ENCODE data around the gene BCL10.

Gene BCL10

GRCh38 chr1:85220756-85221201 is 55.7 kb downstream of the BCL10 start:
- Histone ChIP-seq H2AFZ (ENCODE audit: low read length) (no peak overlapping the region), H3K4me2 (ENCODE audit: low read depth, low read length, poor library complexity, severe bottlenecking) (no peak overlapping the region), H3K27me3 (ENCODE audit: insufficient read depth, low read length, poor library complexity, severe bottlenecking) (no peaks in the 10 kb centered on the region), H3K4me3 (ENCODE audit: low read length, poor library complexity, severe bottlenecking) (no peak overlapping the region), H4K20me1 (ENCODE audit: insufficient read depth, low read length, poor library complexity, severe bottlenecking) (no peaks in the 10 kb centered on the region), H3K9me3 (ENCODE audit: insufficient read depth, low read depth, low read length) (no peaks in the 10 kb centered on the region), H3K9me2 (replicated peaks; ENCODE audit: low read depth, low read length) (no peaks in the 10 kb centered on the region), H3K79me2 (ENCODE audit: insufficient read depth, low read length) (no peaks in the 10 kb centered on the region), H3K9ac (ENCODE audit: low read depth, low read length, poor library complexity, severe bottlenecking) (no peak overlapping the region), H3K36me3 (ENCODE audit: insufficient read depth, low read length) (no peaks in the 10 kb centered on the region), H3F3A (ENCODE audit: low read depth) (no peaks in the 10 kb centered on the region), H3K4me1 (ENCODE audit: insufficient read depth, low read length, poor library complexity, severe bottlenecking) (no peaks in the 10 kb centered on the region)
- no peak for TF ChIP-seq EZH2phosphoT487 (IDR thresholded peaks at IDR 0.05; ENCODE audit: borderline replicate concordance)
- TF ChIP-seq CTCF (conservative IDR thresholded peaks at IDR 0.05; ENCODE audit: low read length), result no peak

- no peaks in the 10 kb centered on the region for H3K36me3 ChIP-seq (ENCODE audit: insufficient read depth, low read length)
- no peaks in the 10 kb centered on the region for H4K20me1 ChIP-seq (ENCODE audit: insufficient read depth, low read length, poor library complexity, severe bottlenecking)
- H3K9ac ChIP-seq (ENCODE audit: low read depth, low read length, poor library complexity, severe bottlenecking), result no peak overlapping the region
- no peak overlapping the region for H2AFZ ChIP-seq (ENCODE audit: low read length)
- no peaks in the 10 kb centered on the region for H3K79me2 ChIP-seq (ENCODE audit: insufficient read depth, low read length)
- no peaks in the 10 kb centered on the region for H3K9me2 ChIP-seq (replicated peaks; ENCODE audit: low read depth, low read length)
- no peaks in the 10 kb centered on the region for H3K4me1 ChIP-seq (ENCODE audit: insufficient read depth, low read length, poor library complexity, severe bottlenecking)
- H3K9me3 ChIP-seq (ENCODE audit: insufficient read depth, low read depth, low read length), result no peaks in the 10 kb centered on the region
- H3K4me3 ChIP-seq (ENCODE audit: low read length, poor library complexity, severe bottlenecking), result no peak overlapping the region
- no peaks in the 10 kb centered on the region for H3K27me3 ChIP-seq (ENCODE audit: insufficient read depth, low read length, poor library complexity, severe bottlenecking)
- H3K4me2 ChIP-seq (ENCODE audit: low read depth, low read length, poor library complexity, severe bottlenecking), result no peak overlapping the region
- TF ChIP-seq CTCF (conservative IDR thresholded peaks at IDR 0.05; ENCODE audit: low read length) (no peak), EZH2phosphoT487 (IDR thresholded peaks at IDR 0.05; ENCODE audit: borderline replicate concordance) (no peak)
- no peaks in the 10 kb centered on the region for H3F3A ChIP-seq (ENCODE audit: low read depth)
Observed at GRCh38 chr1:85219853-85220610, 56.4 kb downstream of the BCL10 start.

- Histone ChIP-seq H3K4me2 (ENCODE audit: low read depth, low read length, poor library complexity, severe bottlenecking) (no peak overlapping the region), H3K9me2 (replicated peaks; ENCODE audit: low read depth, low read length) (no peaks in the 10 kb centered on the region), H3F3A (ENCODE audit: low read depth) (no peaks in the 10 kb centered on the region), H2AFZ (ENCODE audit: low read length) (no peak overlapping the region), H3K4me3 (ENCODE audit: low read length, poor library complexity, severe bottlenecking) (no peak overlapping the region), H3K4me1 (ENCODE audit: insufficient read depth, low read length, poor library complexity, severe bottlenecking) (no peaks in the 10 kb centered on the region), H4K20me1 (ENCODE audit: insufficient read depth, low read length, poor library complexity, severe bottlenecking) (no peaks in the 10 kb centered on the region), H3K9ac (ENCODE audit: low read depth, low read length, poor library complexity, severe bottlenecking) (no peak overlapping the region), H3K79me2 (ENCODE audit: insufficient read depth, low read length) (no peaks in the 10 kb centered on the region), H3K36me3 (ENCODE audit: insufficient read depth, low read length) (no peaks in the 10 kb centered on the region), H3K9me3 (ENCODE audit: insufficient read depth, low read depth, low read length) (no peaks in the 10 kb centered on the region), H3K27me3 (ENCODE audit: insufficient read depth, low read length, poor library complexity, severe bottlenecking) (no peaks in the 10 kb centered on the region)
- TF ChIP-seq EZH2phosphoT487 (IDR thresholded peaks at IDR 0.05; ENCODE audit: borderline replicate concordance) (no peak), CTCF (conservative IDR thresholded peaks at IDR 0.05; ENCODE audit: low read length) (no peak)
Observed at GRCh38 chr1:85216697-85217096, 59.7 kb downstream of the BCL10 start.

All from Loucy (cell line).